H1 (cell line): ENCODE data around the gene USP36. TPM values are rescaled to one million over a fixed set of nuclear protein-coding genes. Genes with fewer than 3 reads are reported as not detected.

Experiments
- CTCF ChIA-PET: fragments of 300-600 bp; sonication (Branson Sonifier 250); formaldehyde crosslinking; loops from one replicate; lab custom pipeline; 2021; ENCODE audit not compliant: partially characterized antibody; lab: Charles Lee
- POLR2A ChIA-PET: fragments of 300-600 bp; sonication (Branson Sonifier 250); formaldehyde crosslinking; loops from one replicate; lab custom pipeline; 2021; ENCODE audit warnings: inconsistent platforms; ENCODE audit not compliant: partially characterized antibody; lab: Charles Lee
- DNase-seq, 2 experiments: peaks; one replicate each; pipeline versions ENCODE4 v3.0.0 to v3.0.0-alpha.2; 2010 to 2022; ENCODE audit warnings: low spot score in 2 of 2, low read depth in 1 of 2, mixed read lengths in 1 of 2
- FAIRE-seq: peaks from 2 replicates; lab custom pipeline; 2011; peaks lifted over from hg19 to GRCh38; lab: Jason Lieb, UNC
- H2AFZ ChIP-seq: 2 replicates; pipeline ENCODE4 v1.8.1; 2012; ENCODE audit warnings: low read length, inconsistent platforms
- H2AK5ac ChIP-seq: 2 replicates; pipeline ENCODE4 v1.6.1; 2013; ENCODE audit warnings: low read depth, low read length
- H2BK120ac ChIP-seq: replicated peaks from 2 replicates; pipeline ENCODE3; 2013; ENCODE audit warnings: low read depth, low read length, inconsistent platforms
- H2BK12ac ChIP-seq: 2 replicates; pipeline ENCODE4 v1.6.1; 2013; ENCODE audit warnings: low read depth, low read length
- H2BK15ac ChIP-seq: 2 replicates; pipeline ENCODE4 v1.6.1; 2013; ENCODE audit warnings: low read length
- H2BK20ac ChIP-seq: 2 replicates; pipeline ENCODE4 v1.6.1; 2013; ENCODE audit warnings: low read length
- H2BK5ac ChIP-seq: 2 replicates; pipeline ENCODE4 v1.6.1; 2013; ENCODE audit warnings: low read depth, low read length
- H3K14ac ChIP-seq: 2 replicates; pipeline ENCODE4 v1.6.1; 2013; ENCODE audit warnings: inconsistent platforms; ENCODE audit not compliant: insufficient read length
- H3K18ac ChIP-seq: 2 replicates; pipeline ENCODE4 v1.6.1; 2013; ENCODE audit warnings: low read length; ENCODE audit errors: extremely low read depth
- H3K23ac ChIP-seq: 2 replicates; pipeline ENCODE4 v1.6.1; 2013; ENCODE audit warnings: inconsistent platforms; ENCODE audit not compliant: insufficient read length
- H3K23me2 ChIP-seq: 2 replicates; pipeline ENCODE4 v1.6.1; 2013; ENCODE audit warnings: low read depth, low read length
- H3K27ac ChIP-seq: 2 replicates; pipeline ENCODE4 v1.6.1; 2011; ENCODE audit warnings: low read depth, low read length, inconsistent platforms
- H3K27me3 ChIP-seq, 4 experiments: replicated peaks in 1 of 4; 1 replicate in 1 of 4; 2 replicates in 3 of 4; pipeline versions ENCODE4 v1.6.1 to v1.8.1; 2011 to 2013; ENCODE audit warnings: low read length in 3 of 4, mild to moderate bottlenecking in 3 of 4, inconsistent platforms in 2 of 4, mixed read lengths in 2 of 4, moderate library complexity in 1 of 4; ENCODE audit not compliant: control insufficient read depth in 3 of 4, insufficient read depth in 3 of 4; ENCODE audit errors: extremely low read depth in 1 of 4
- H3K36me3 ChIP-seq, 4 experiments: 2 replicates each; pipeline versions ENCODE4 v1.6.1 to v1.8.1; 2011 to 2013; ENCODE audit warnings: mild to moderate bottlenecking in 4 of 4, low read length in 3 of 4, moderate library complexity in 2 of 4, control low read depth in 1 of 4, inconsistent platforms in 1 of 4; ENCODE audit not compliant: insufficient read depth in 4 of 4, control insufficient read depth in 2 of 4
- H3K4ac ChIP-seq: replicated peaks from 2 replicates; pipeline ENCODE3; 2013; ENCODE audit warnings: low read length, low read depth, mixed read lengths, inconsistent platforms; ENCODE audit not compliant: insufficient read length
- H3K4me1 ChIP-seq, 4 experiments: replicated peaks in 1 of 4; 1 replicate in 1 of 4; 2 replicates in 3 of 4; pipeline versions ENCODE4 v1.6.1 to v1.8.1; 2011 to 2013; ENCODE audit warnings: low read length in 3 of 4, inconsistent platforms in 2 of 4, mixed read lengths in 1 of 4; ENCODE audit not compliant: insufficient read depth in 4 of 4, control insufficient read depth in 3 of 4
- H3K4me2 ChIP-seq, 2 experiments: 2 replicates each; pipeline versions ENCODE4 v1.6.1 to v1.8.1; 2011 to 2013; ENCODE audit warnings: low read depth in 2 of 2, low read length in 2 of 2, control low read depth in 1 of 2, inconsistent platforms in 1 of 2, mild to moderate bottlenecking in 1 of 2; ENCODE audit not compliant: insufficient read depth in 1 of 2
- H3K4me3 ChIP-seq, 4 experiments: fragments of 200-600, 300-600 bp in 1 of 4; sonication (generic), shearing (Covaris generic), sonication (Bioruptor Twin) in 1 of 4; 2 replicates each; pipeline versions ENCODE4 v1.5.1 to v1.8.1; 2011 to 2016; ENCODE audit warnings: low read length in 4 of 4, low read depth in 3 of 4, control low read depth in 2 of 4, inconsistent platforms in 2 of 4, mild to moderate bottlenecking in 2 of 4, mixed read lengths in 1 of 4, moderate library complexity in 1 of 4; ENCODE audit not compliant: insufficient read depth in 2 of 4; ENCODE audit errors: extremely low read depth in 1 of 4
- H3K56ac ChIP-seq: replicated peaks from 2 replicates; pipeline ENCODE3; 2013; ENCODE audit warnings: low read depth, mild to moderate bottlenecking, mixed read lengths, low read length, inconsistent platforms; ENCODE audit not compliant: insufficient read length
- H3K79me1 ChIP-seq: 2 replicates; pipeline ENCODE4 v1.6.1; 2013; ENCODE audit warnings: low read depth, low read length, control low read depth
- H3K79me2 ChIP-seq, 2 experiments: 2 replicates each; pipeline versions ENCODE4 v1.6.1 to v1.8.1; 2012 to 2013; ENCODE audit warnings: low read length in 2 of 2, mild to moderate bottlenecking in 2 of 2, inconsistent platforms in 1 of 2; ENCODE audit not compliant: insufficient read depth in 2 of 2, control insufficient read depth in 1 of 2
- H3K9ac ChIP-seq, 4 experiments: replicated peaks in 1 of 4; 1 replicate in 1 of 4; 2 replicates in 3 of 4; pipeline versions ENCODE4 v1.6.1 to v1.8.1; 2011 to 2013; ENCODE audit warnings: low read depth in 3 of 4, low read length in 3 of 4, control low read depth in 2 of 4, mild to moderate bottlenecking in 2 of 4, moderate library complexity in 2 of 4, inconsistent platforms in 1 of 4; ENCODE audit errors: extremely low read depth in 1 of 4
- H3K9me3 ChIP-seq, 2 experiments: 2 replicates each; pipeline versions ENCODE4 v1.6.1 to v1.8.1; 2012 to 2013; ENCODE audit warnings: mild to moderate bottlenecking in 2 of 2, moderate library complexity in 2 of 2, control low read depth in 1 of 2, inconsistent platforms in 1 of 2, low read depth in 1 of 2, low read length in 1 of 2, mixed read lengths in 1 of 2; ENCODE audit not compliant: insufficient read depth in 2 of 2
- H4K20me1 ChIP-seq, 2 experiments: replicated peaks in 1 of 2; 2 replicates each; pipeline versions ENCODE3 to v1.8.1; 2011 to 2013; ENCODE audit warnings: inconsistent platforms in 2 of 2, low read length in 2 of 2, mild to moderate bottlenecking in 1 of 2; ENCODE audit not compliant: insufficient read depth in 2 of 2, control insufficient read depth in 1 of 2
- H4K5ac ChIP-seq: 2 replicates; pipeline ENCODE4 v1.6.1; 2013; ENCODE audit warnings: low read length, low read depth, mixed read lengths, inconsistent platforms; ENCODE audit not compliant: insufficient read length
- H4K8ac ChIP-seq: 2 replicates; pipeline ENCODE4 v1.8.0; 2013; ENCODE audit warnings: mild to moderate bottlenecking, moderate library complexity, low read length, inconsistent platforms; ENCODE audit not compliant: insufficient read depth; ENCODE audit errors: extremely low read depth
- H4K91ac ChIP-seq: replicated peaks from 2 replicates; pipeline ENCODE3; 2013; ENCODE audit warnings: low read length, mixed read lengths, inconsistent platforms; ENCODE audit not compliant: insufficient read length
- CEBPB ChIP-seq: IDR thresholded peaks from 2 replicates; pipeline ENCODE4 v1.6.1; 2012; ENCODE audit warnings: low read depth, low read length
- CTCF ChIP-seq, 3 experiments: IDR thresholded peaks; 1 replicate in 2 of 3; 2 replicates in 1 of 3; pipeline versions ENCODE4 v1.5.1 to v1.6.1; 2011; ENCODE audit warnings: low read length in 3 of 3, mild to moderate bottlenecking in 3 of 3, inconsistent platforms in 2 of 3, low read depth in 1 of 3, moderate library complexity in 1 of 3; ENCODE audit not compliant: insufficient read depth in 1 of 3; ENCODE audit errors: control extremely low read depth in 1 of 3
- FOSL1 ChIP-seq: IDR thresholded peaks from 2 replicates; pipeline ENCODE4 v1.6.1; 2011; ENCODE audit warnings: mild to moderate bottlenecking, low read depth, low read length, moderate library complexity; ENCODE audit not compliant: insufficient read depth
- HDAC6 ChIP-seq: IDR thresholded peaks from one replicate; pipeline ENCODE4 v1.7.1; 2012; ENCODE audit warnings: low read depth, mild to moderate bottlenecking, inconsistent platforms, low read length, moderate library complexity
- JUN ChIP-seq: IDR thresholded peaks from 2 replicates; pipeline ENCODE4 v1.6.1; 2011; ENCODE audit warnings: low read depth, mild to moderate bottlenecking, improper control_type of control experiment, low read length
- RFX5 ChIP-seq: IDR thresholded peaks from 2 replicates; pipeline ENCODE4 v1.6.1; 2011; ENCODE audit warnings: low read depth, low read length, improper control_type of control experiment, borderline replicate concordance
- SIRT6 ChIP-seq: IDR thresholded peaks from one replicate; pipeline ENCODE4 v1.7.1; 2012; ENCODE audit warnings: low read length, inconsistent platforms
- SIX5 ChIP-seq: IDR thresholded peaks from 2 replicates; pipeline ENCODE4 v1.6.1; 2011; ENCODE audit warnings: mild to moderate bottlenecking, low read depth, low read length
- SUZ12 ChIP-seq: fragments of 200-600 bp; sonication (generic); IDR thresholded peaks from 2 replicates; pipeline ENCODE4 v1.6.1; 2012; ENCODE audit warnings: mild to moderate bottlenecking, inconsistent platforms, low read length, moderate library complexity, mixed read lengths
- TEAD4 ChIP-seq: IDR thresholded peaks from 2 replicates; pipeline ENCODE4 v1.6.1; 2012; ENCODE audit warnings: low read depth, low read length, inconsistent platforms, mixed read lengths
- WGBS, 2 experiments: shearing (Covaris generic) in 1 of 2; methylation state at CpG; one replicate each; pipeline versions ENCODE4 v1.1.6 to v1.1.7; 2013 to 2015; ENCODE audit warnings: low lambda C conversion rate in 2 of 2, mixed read lengths in 2 of 2, inconsistent platforms in 1 of 2, low coverage in 1 of 2, missing lambda C conversion rate in 1 of 2; ENCODE audit not compliant: insufficient replicate concordance in 2 of 2, insufficient coverage in 1 of 2, insufficient read length in 1 of 2; ENCODE audit errors: extremely low coverage in 1 of 2, missing lambda C conversion rate in 1 of 2; 5-methylcytosine and 5-hydroxymethylcytosine counted together
- polyA plus RNA-seq, 7 experiments: library from polyadenylated mRNA; depleted of rRNA in 3 of 7; stranded (reverse) in 5 of 7; unstranded in 2 of 7; fragments of >200 nt in 5 of 7; fragments of 200-250 nt in 2 of 7; gene quantifications; 1 replicate in 5 of 7; 2 replicates in 1 of 7; 4 replicates in 1 of 7; pipeline versions ENCODE4 v1.2.1 to v1.2.3, GENCODE V29; 2011 to 2013; ENCODE audit warnings: missing spikeins in 2 of 7, mixed read lengths in 2 of 7
- total RNA-seq: library from RNA; stranded (reverse); fragmentation: NEBNext Ultra II Directional; extraction: Animal tissue kit (Norgen Biotek cat#: 25700); gene quantifications from 2 replicates; pipeline ENCODE4 v1.2.1, GENCODE V29; 2021

USP36 gene
- total and polyA plus RNA-seq, 2 of the 8 experiments (the other 6 are each of a cell fraction or from before 2014, with no cell fraction given) = 40.7 to 67.7 TPM

GRCh38 chr17:78873519-78874340 lies 33.1 kb upstream of the USP36 start:
- Histone ChIP-seq H4K20me1 (peaks cover under 1 to 4% of the 10 kb centered on the region in 2 experiments), H2AK5ac (no peak overlapping the region), H4K5ac (no peak overlapping the region), H2BK120ac (no peak overlapping the region), H3K27ac (no peak overlapping the region), H2BK15ac (no peak overlapping the region), H3K23me2 (no peaks in the 10 kb centered on the region), H3K56ac (no peak overlapping the region), H3K9ac (no peak overlapping the region), H3K18ac (no peak overlapping the region), H3K27me3 (no peaks in the 10 kb centered on the region), H3K79me2 (no peaks in the 10 kb centered on the region), H3K9me3 (no peaks in the 10 kb centered on the region), H3K4me2 (no peak overlapping the region), H4K8ac (no peak overlapping the region), H2BK5ac (no peak overlapping the region), H3K4me1 (no peaks in the 10 kb centered on the region; a peak in 1 of 7 replicates), H3K4ac (no peak overlapping the region), H2BK20ac (no peak overlapping the region), H3K14ac (no peak overlapping the region), H2BK12ac (no peak overlapping the region; the same call in 1 of the 2 replicates), H2AFZ (no peak overlapping the region), H3K23ac (no peak overlapping the region), H4K91ac (no peak overlapping the region), H3K79me1 (no peaks in the 10 kb centered on the region; the same call in 1 of the 2 replicates), H3K36me3 (peaks cover 0 to 16% (median 6%) of the 10 kb centered on the region in 4 experiments; a peak in 3 of 8 replicates), H3K4me3 (no peak overlapping the region)
- CTCF ChIA-PET = interaction anchor here (0.6 to 6.3 kb wide), 9 partner anchors 9 to 131 kb away, joined by 3 to 30 read pairs (median 4); no protein-coding TSS in a partner anchor
- WGBS, 2 experiments = 93% methylated on average over 21 of the region's 21 CpGs; no CpG with 5 or more reads in 1 of the 2 experiments
- no peak for FAIRE-seq
- no peak for DNase-seq
- POLR2A ChIA-PET = interaction anchor here (0.6 to 1.0 kb wide), 2 partner anchors 25 to 34 kb away, joined by 3 to 4 read pairs; no protein-coding TSS in a partner anchor
- TF ChIP-seq CTCF (IDR thresholded peaks at IDR 0.05; ENCODE audit: control extremely low read depth in 1 of 3, insufficient read depth in 1 of 3, low read depth in 1 of 3, low read length in 3 of 3) (no peak), SUZ12 (no peak), TEAD4 (no peak), HDAC6 (no peak), SIRT6 (no peak), CEBPB (no peak), JUN (no peak), RFX5 (no peak), SIX5 (no peak), FOSL1 (no peak)
